Keratinocyte (primary cell): Measurements from ENCODE around the gene NID2.

Experiments used
- CTCF ChIP-seq, 3 experiments: IDR thresholded peaks in 1 of 3; conservative IDR thresholded peaks in 1 of 3; optimal IDR thresholded peaks in 1 of 3; 2 replicates in 2 of 3; 3 replicates in 1 of 3; pipeline versions ENCODE3 to v1.5.1; 2011; ENCODE audit warnings: low read length in 3 of 3, mild to moderate bottlenecking in 3 of 3, moderate library complexity in 2 of 3, control low read depth in 1 of 3, inconsistent platforms in 1 of 3; ENCODE audit not compliant: insufficient read depth in 2 of 3; ENCODE audit errors: extremely low read depth in 1 of 3
- EZH2 ChIP-seq: IDR thresholded peaks from one replicate; pipeline ENCODE4 v1.6.1; 2012; ENCODE audit warnings: inconsistent platforms, mild to moderate bottlenecking, low read length, moderate library complexity

DNA sequence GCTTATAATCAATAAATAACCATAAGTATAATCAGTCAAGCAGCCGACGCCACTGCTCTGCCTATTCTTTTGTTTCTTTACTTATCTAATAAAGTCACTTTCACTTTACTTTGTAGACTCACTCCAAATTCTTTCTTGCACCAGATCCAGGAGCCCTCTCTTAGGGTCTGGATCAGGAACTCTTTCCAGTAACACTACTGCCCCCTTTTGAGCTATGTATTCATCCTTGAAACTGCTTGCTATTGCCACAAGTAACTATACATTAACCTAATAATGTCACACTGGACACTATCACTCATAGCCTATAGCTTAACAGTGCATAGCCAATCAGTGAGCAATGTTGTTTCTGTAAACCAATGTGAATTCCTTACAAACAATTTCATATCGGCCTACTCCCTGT, 2.8 kb upstream of the NID2 start:
- TF ChIP-seq CTCF (optimal IDR thresholded peaks at IDR 0.05 in 1 of 3, IDR thresholded peaks at IDR 0.05 in 1 of 3, conservative IDR thresholded peaks at IDR 0.05 in 1 of 3; ENCODE audit: extremely low read depth in 1 of 3, insufficient read depth in 2 of 3, low read length in 3 of 3) (peak in 1 of 3 experiments; percentile 3), EZH2 (no peak)
